Measurements from ENCODE around the gene TMOD4.
"Not testable (repeated sequence)": the region's sequence is repeated elsewhere in the genome, so short reads cannot be mapped to it uniquely, and the experiment has no call there.

Gene TMOD4

DNA sequence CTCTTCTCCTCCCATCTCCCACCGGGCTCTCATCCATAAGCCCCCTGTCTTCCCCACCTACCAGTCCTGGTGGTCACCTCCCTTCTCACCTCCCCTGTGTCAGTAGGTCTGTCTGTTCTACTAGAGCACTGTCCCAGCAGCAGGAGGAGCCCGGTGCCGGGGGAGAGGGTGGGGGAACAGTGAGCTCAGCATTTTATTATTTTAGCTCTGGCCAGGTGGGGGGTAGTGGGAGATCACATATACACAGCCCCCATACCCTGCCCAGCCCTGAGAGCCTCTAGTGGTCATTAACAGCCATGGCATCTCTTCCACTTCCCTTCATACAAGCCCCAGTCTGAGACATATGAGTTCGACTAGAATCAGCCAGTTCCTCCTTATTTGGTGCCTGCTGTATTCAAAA, at the start of gene TMOD4:
TMOD4 (minus strand) TSS at position 119 of the 400 bp plus-strand sequence. CDS start 1,106 bp downstream, outside the sequence.
- DNase-seq, result no peak

- DNase-seq, result no peak
These were observed 46.3 kb upstream of the TMOD4 start for GRCh38 chr1:151222130-151222529.

DNA sequence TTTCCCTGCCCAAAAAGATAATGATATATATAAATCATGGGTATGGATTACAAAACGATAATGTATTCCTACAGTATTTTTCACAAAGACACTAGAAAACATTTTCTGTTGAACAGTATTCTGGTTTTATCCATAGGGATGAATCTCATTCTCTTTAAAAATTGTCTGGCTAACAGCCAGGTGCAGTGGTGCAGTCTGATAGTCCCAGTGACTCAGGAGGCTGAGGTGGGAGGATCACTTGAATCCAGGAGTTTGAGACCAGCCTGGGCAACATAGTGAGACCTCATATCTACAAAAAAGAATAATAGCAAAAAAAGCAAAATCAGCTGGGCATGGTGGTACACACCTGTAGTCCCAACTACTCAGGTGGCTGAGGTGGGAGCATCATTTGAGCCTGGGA, 45.8 kb upstream of the TMOD4 start:
- DNase-seq, result no peak

DNA sequence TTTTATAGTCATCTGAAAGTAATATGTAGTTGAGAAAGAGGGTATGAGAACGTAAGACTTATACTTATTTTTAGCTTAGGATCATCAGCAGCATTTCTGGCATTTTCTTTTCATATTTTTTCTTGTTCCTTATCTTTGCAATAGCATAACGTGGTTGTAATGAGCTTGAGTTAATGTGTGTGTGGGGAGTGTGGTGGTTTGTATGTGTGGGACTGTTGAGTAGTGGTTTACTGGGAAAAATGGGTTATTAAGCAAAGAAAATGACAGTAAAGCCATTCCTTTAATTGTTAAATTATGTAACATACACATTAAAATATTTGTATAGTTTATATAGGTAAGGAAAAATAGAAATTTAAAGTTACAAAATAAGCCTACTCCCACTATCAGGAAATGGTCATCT, 37.8 kb upstream of the TMOD4 start:
- DNase-seq, result no peak

DNA sequence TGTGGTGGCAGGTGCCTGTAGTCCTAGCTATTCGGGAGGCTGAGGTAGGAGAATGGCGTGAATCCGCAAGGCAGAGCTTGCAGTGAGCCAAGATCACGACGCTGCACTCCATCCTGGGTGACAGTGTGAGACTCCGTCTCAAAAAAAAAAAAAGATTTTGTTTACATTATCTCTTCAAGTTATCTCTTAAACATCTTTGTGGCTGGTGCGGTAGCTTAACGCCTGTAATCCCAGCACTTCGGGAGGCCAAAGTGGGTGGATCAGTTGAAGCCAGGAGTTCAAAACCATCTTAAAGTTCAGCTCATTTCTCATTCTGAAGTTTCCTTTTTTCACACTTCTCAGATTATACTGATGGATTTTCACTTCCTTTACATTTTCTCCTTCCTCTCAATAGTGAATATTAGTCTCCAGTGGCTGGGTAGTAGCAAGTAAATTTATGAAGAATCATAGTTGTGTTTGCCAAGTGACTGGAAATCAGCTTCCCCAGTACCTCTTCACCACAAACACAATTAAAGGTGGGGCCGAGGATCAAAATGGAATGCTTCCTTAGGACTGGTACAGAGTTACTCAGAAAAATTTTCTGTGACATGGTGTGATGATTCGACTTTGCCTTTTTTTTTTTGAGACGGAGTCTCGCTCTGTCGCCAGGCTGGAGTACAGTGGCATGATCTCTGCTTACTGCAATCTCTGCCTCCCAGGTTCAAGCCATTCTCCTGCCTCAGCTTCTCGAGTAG, 36.4 kb upstream of the TMOD4 start:
- DNase-seq, result no peak

DNA sequence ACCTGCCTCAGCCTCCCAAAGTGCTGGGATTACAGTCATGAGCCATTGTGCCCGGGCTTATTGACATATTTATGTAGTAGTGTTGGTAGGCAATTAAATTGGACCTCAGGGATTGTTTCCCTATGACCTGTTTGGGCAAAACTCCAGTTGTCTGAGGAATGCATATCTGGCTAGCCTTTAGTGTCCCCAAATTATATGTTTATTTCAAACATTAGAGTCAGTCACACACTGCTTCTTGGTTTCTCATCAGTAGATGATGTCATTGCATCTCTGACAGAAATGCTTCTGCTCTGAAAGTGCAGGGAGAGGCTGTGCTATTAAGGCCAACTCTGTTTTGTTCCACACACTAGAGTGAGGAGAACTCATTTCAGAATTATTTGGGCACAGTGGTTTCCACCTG, 35.0 kb upstream of the TMOD4 start:
- no peak for DNase-seq

DNA sequence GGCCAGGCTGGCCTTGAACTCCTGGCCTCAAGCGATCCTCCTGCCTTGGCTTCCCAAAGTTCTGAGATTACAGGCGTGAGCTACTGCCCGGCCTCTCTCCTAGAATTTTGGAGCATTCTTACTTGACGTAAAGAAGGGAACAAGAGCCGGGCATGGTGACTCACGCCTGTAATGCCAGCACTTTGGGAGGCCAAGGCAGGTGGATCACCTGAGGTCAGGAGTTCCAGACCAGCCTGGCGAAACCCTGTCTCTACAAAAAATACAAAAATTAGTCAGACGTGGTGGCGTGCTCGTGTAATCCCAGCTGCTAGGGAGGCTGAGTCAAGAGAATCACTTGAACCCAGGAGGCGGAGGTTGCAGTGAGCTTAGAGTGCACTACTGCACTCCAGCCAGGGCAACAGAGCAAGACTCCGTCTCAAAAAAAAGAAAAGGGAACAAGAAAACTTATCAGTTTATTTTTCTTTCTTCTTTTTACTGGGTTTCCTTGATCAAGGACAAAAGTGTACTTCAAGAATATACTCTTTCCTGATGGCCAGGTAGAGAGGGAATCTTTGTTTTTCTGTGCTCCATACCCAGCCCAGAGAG, 29.7 kb upstream of the TMOD4 start:
- not testable (repeated sequence) for DNase-seq

DNA sequence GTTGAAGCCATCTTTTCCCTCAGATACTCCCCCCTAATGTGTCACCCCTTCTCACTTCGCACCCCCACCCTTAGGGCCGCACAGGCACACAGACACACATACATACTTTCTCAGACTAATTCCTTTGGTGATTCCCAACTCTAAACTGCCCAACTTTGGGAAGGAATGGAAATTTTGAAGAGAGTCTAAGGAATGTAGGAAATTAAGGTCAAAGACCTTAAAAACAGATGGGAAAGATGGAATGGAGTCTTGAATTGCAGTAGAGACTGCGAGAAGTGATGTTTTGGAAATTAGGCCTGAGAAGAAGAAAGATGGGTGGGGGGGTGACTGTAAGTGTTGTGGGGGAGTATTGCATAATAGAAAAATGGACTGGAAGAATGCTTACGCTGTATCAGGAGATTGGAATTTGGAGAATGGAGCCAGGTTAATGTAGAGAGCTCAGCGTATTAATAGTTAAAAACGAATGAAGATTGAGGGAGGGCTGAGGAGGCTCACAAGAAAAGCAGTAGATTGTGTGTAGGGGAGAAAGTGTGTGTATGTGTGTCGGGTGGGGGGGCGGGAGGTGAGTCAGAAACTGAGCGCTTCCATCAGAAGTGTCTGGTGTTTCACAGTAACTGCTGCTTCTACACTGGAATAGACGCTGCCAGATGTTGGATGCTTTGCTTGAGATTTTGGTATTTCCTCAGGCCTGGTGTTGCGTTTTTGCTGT, 24.2 kb upstream of the TMOD4 start:
- no peak for DNase-seq

- DNase-seq, result peak; percentile 98
These were observed 22.7 kb upstream of the TMOD4 start, which contains the start of gene PIP5K1A for GRCh38 chr1:151198254-151199127. Gene PIP5K1A, plus strand, starts transcription at chr1:151198552. Its CDS starts 445 bp downstream, at chr1:151198997.

GRCh38 chr1:151197863-151198253, 22.1 kb upstream of the TMOD4 start:
- DNase-seq, result no peak

DNA sequence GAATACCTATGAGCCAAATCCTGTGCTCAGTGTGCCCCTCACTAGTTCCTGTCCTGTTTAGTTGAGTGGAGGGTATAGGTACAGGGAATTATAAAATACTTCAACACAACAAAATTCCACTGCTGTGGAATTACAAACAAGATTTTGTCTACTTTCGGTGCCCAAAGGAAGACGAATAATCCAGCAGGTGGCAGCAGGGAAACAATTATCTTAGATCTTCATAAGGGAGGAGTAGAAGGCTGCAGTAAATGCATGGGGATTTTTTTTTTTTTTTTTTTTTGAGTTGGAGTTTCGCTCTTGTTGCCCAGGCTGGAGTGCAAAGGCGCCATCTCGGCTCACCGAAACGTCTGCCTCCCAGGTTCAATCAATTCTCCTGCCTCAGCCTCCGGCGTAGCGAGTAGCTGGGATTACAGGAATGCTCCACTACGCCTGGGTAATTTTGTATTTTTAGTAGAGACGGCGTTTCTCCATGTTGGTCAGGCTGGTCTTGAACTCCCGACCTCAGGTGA, 20.6 kb upstream of the TMOD4 start:
- DNase-seq, result peak; percentile 72

DNA sequence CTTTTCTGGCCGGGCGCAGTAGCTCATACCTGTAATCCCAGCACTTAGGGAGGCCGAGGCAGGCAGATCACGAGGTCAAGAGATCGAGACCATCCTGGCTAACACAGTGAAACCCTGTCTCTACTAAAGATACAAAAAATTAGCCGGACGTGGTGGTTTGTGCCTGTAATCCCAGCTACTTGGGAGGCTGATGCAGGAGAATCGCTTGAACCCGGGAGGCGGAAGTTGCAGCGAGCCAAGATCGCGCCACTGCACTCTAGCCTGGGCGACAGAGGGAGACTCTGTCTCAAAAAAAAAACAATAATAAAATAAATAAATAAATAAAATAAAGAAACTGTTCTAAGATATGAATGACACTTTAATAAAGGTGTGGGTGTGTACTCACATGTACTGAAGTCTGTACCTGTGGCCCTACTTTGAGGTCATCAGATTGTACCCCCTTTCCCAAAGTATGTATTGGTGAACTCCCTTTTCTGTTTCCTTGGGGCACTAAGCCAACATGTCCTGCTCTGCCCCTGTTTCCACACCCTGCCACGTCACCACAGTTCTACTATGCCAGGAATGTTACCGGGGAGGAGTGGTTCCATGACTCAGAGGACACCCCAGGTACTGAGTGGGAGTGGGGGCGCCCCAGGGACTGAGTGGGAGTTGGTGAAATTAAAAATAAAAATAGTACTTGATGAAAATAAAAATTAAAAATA, 19.3 kb upstream of the TMOD4 start:
- not testable (repeated sequence) for DNase-seq

DNA sequence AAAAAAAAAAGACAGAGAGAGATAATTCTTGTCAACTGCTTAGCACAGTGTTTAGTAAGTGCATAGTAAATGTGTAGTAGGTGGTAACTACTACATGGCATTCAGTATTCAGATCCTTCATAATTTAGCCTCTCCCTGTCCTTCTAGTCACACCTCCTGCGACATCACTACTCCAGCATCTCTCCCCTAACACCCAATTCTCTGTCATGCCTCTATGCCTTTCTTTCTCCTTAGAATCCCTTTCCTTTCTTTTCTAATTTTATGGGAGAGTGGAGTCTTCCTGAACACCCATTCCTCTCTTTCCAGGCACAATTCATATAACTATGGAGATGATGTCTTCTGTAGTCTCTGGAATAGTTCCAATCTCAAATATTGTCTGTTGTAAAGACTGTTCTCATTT, 18.1 kb upstream of the TMOD4 start:
- DNase-seq, result no peak

DNA sequence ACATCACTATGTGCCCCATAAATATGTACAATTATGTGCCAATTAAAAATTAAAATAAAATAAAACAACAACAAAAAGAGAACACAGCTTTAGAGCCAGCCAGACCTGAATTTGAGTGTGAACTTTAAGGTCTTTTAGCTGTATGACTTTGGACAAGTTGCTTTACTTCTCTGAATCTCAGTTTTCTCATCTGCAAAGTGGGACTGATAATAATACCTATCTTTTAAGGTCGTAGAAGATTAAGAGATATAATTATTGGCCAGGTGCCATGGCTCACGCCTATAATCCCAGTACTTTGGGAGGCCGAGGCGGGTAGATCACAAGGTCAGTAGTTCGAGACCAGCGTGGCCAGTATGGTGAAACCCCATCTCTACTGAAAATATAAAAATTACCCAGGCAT, 17.5 kb upstream of the TMOD4 start:
- no peak for DNase-seq

DNA sequence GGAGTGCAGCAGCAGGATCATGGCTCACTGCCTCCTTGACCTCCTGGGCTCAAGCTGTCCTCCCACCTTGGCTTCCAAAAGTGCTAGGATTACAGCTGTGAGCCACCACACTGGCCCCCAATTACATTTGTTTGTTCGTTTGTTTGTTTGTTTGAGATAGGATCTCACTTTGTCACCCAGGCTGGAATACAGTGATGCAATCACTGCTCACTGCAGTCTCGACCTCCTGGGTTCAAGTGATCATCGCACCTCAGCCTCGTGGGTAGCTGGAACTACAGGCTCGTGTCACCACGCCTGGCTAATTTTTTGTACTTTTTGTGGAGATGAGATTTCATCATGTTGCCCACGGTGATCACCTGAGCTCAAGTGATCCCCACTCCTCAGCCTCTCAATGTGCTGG, 16.3 kb upstream of the TMOD4 start:
- DNase-seq, result no peak

DNA sequence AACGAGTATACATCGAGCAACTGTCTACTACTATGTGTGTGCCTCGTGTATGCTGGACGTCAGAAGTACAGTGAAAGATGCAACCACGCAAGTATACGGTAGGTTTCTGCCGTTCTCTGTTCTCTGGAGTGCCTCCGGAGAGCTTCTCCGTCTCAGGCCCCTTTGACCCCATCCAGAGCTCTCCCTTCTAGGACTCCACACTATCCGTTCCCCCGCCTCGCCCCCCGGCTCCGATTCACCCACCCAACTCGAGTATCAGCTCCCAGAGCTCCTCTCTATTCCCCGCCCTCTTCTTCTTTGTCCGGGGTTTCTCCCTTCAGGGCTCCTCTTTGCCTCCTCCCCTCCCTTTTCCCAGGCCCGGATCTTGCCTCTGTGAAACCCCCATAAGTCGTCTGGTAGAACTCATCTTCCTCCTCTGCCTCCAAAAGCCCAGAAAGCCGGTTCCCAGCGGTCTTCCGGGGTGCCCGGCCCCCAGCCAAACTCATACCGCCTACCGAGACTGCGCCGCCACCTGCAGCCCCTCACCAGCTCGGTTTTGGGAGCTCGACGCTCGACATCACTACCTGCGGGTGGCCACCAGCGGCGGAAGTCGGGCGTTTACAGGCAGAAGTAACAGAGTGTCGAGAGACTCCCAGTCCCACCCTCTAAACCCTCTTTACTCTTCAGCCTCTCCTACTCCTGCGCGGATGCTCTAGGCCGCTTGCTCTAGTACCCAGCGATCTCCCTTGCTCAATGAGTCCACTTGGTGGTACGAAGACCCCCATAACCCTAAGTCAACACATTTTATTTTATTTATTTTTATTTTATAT, 14.1 kb upstream of the TMOD4 start, which contains the start of gene VPS72:
VPS72 (minus strand) TSS at position 561 of the 809 bp plus-strand sequence; CDS start at position 485, 76 bp downstream.
- peak; percentile 86 for DNase-seq

GRCh38 chr1:151188667-151189066, 12.9 kb upstream of the TMOD4 start:
- not testable (repeated sequence) for DNase-seq

GRCh38 chr1:151187205-151187604, 11.4 kb upstream of the TMOD4 start:
- no peak for DNase-seq

DNA sequence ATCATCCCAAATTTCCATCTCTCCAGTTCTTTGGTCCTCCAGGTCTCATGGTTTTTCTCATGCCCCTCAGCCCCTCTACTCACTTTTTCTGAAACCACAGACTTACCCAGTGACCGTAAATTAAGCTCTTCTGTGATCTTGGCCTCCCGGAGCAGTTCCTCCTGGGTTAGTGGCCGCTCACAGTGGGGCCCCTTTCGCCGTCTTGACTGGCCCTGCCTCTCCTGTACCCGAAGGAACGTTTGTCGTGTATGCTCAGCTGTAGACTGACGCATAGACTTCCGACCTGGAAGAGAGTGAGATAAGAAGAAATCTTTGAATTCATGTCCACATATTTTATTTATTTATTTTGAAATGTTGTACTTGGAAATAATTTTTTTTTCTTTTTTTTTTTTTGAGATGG, 8.4 kb upstream of the TMOD4 start:
- no peak for DNase-seq

DNA sequence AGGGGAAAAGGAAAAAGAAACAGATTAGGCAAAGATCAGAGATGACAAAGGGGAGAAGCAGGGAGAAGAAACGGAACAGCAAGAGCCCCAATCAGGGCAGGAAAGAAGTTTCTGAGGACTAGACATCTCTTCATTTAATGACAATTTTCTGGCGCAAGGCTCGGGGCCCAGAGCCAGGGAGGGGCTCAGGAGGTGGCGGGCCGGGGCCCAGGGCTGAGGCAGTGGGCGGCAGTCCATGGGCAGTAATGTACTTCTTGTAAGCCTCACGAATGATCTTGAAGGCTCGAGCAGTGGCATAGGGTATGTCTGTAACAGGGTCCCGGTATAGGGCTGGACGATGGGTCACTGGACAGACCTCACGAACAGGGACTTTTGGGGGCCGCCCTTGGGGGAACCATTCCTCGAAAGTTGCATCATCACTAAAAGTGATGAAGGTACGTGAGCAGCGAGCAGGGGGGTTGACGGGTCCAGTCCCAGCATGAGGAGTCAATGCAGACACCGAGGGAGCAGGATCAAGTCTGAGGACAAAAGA, 799 bp upstream of the TMOD4 start:
- no peak for DNase-seq

Measured in NCI-H2029 (cell line).